Motor neuron (in vitro differentiated cells): Measurements from ENCODE around the gene VPS9D1. TPM values are rescaled to one million over a fixed set of nuclear protein-coding genes. Genes with fewer than 3 reads are reported as not detected.
"Not testable (repeated sequence)": the region's sequence is repeated elsewhere in the genome, so short reads cannot be mapped to it uniquely, and the experiment has no call there.

Experiments used
- ATAC-seq, 8 experiments: fragments of 200-7000 bp; cut with Tn5 transposase; replicated peaks in 6 of 8; 2 replicates each; pipeline ENCODE4 v1.8.0; 2021; ENCODE audit warnings: mild to moderate bottlenecking in 8 of 8, moderate library complexity in 8 of 8
- H3K27ac ChIP-seq, 2 donors: fragments of 250-450 bp; sonication (Bioruptor Pico); 2 replicates each; pipeline ENCODE4 v1.9.0; 2021; ENCODE audit warnings: antibody characterized with exemption in 2 of 2, mild to moderate bottlenecking in 2 of 2, moderate library complexity in 1 of 2
- H3K4me1 ChIP-seq, 2 donors: fragments of 250-450 bp; sonication (Bioruptor Pico); replicated peaks in 1 of 2; 2 replicates each; pipeline ENCODE4 v1.6.1; 2021; ENCODE audit warnings: antibody characterized with exemption in 2 of 2, mild to moderate bottlenecking in 2 of 2, moderate library complexity in 1 of 2
- H3K4me3 ChIP-seq, 5 donors: fragments of 250-450 bp; sonication (Bioruptor Pico); 2 replicates each; pipeline ENCODE4 v1.9.0; 2021; ENCODE audit warnings: antibody characterized with exemption in 5 of 5, mild to moderate bottlenecking in 5 of 5, moderate library complexity in 4 of 5
- WGBS, 10 experiments: fragments of 450-650 bp; shearing (Covaris generic); methylation state at CpG; one replicate each; pipeline ENCODE4 v1.0.0; 2022; 5-methylcytosine and 5-hydroxymethylcytosine counted together
- in situ Hi-C, 9 experiments: fragments of 400-800 bp; cut with MboI; loops; one replicate each; pipeline ENCODE4 v1.15.0; 2021; ENCODE audit warnings: low sequenced_read_pairs in 9 of 9, low pct_unique_long_range_greater_than_20kb in 2 of 9; ENCODE audit not compliant: unreplicated experiment in 9 of 9
- total RNA-seq, 8 experiments: library from RNA; unstranded; fragments of 300-600 nt; gene quantifications; 2 replicates each; pipeline versions ENCODE4 v1.2.3 to v1.2.4, GENCODE V29; 2022

Gene VPS9D1
- total RNA-seq, 8 experiments from 2014 or later, result 4.5 to 14.6 (median 8.9) TPM

- 100% methylated on average over 2 of the region's 4 CpGs; no CpG with 5 or more reads in 9 of the 10 experiments for WGBS, 10 experiments
- H3K4me1 ChIP-seq, in situ Hi-C loops: not testable (repeated sequence)
Observed at GRCh38 chr16:89671565-89671964, 49.1 kb downstream of the VPS9D1 start.

DNA sequence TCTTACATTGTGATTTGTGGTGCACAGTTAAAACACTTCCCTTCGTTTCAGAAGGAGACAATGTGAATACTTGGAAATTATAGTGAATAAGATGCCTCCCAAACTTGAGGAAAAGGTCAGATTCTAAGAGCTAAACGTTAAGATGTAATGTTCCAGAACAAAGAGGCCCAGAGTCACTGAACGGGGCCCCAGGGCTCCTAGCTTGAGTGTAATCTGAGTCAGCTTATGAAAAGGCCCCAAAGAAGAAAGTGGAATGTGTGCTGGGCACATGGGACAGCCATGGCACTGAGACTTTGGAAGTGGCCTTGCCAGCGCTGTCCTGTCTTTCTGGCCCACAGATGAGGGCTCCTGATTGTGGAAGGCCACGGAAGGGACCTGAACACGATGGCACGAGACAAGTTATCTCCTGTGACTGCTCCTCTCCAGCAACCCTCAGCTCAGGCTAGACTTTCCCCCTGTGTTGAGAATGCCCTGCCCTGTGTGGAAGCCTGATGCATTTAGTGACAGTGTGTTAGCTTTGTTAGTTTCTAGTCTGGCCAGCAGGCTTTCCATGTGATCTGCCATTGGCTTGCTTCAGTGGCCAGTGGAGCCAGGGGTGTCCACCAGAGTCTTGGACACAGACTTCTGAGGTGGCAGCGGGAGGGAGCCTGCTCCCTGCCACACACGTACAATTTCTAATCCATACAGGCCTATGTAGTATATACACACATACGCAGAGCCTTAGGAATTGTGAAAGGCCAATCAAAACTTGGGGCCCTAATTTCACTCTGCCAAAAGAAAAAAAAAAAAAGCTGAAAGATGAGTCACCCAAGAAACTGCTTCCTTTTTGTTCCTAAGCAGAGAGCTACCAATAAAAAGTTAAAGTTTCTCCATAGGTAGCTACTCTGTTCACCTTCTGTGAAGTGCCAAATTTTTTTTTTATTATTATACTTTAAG, 49.9 kb downstream of the VPS9D1 start:
- H3K4me1 ChIP-seq, result no peaks in the 10 kb centered on the region
- ATAC-seq, result peak in 1 of 8 experiments; percentile 18
- in situ Hi-C loops, result no loop called here
- no peak overlapping the region for H3K4me3 ChIP-seq
- WGBS, 10 experiments, result 40 to 100% (median 90%) methylated on average over 1 to 8 of the region's 10 CpGs; no CpG with 5 or more reads in 2 of the 10 experiments
- no peak overlapping the region for H3K27ac ChIP-seq

More at GRCh38 chr16:89671565-89671964, 49.1 kb downstream of the VPS9D1 start:
- not testable (repeated sequence) for H3K27ac ChIP-seq, ATAC-seq, H3K4me3 ChIP-seq

- H3K4me1 ChIP-seq, result no peaks in the 10 kb centered on the region
- in situ Hi-C loops, result no loop called here
- no peak overlapping the region for H3K4me3 ChIP-seq
- H3K27ac ChIP-seq, result no peak overlapping the region
- ATAC-seq, result peak in 3 of 8 experiments; percentile 12 to 34 (median 16)
- WGBS, 10 experiments, result no CpG with 5 or more reads among the region's 13 CpGs
Observed at GRCh38 chr16:89669755-89670154, 50.9 kb downstream of the VPS9D1 start.

DNA sequence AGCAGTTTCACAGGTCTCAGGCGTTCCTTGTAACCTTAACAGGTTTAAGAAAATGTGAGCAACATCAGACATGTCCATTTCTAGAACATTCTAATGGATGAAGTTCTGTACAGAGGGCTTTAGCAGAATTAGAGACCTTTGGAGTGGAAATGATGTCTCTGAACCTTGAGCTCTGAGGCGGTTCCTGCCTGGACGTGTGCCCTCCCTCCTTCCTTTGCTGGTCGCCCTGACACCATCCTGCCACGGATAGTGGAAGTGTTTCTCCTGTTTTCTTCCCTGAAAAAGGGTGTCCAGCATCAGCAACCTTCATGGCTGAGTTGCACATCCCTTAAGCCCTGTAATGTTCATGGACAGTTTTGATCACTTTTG, 51.9 kb downstream of the VPS9D1 start:
- 60 to 100% (median 80%) methylated on average over 1 to 5 of the region's 5 CpGs; no CpG with 5 or more reads in 5 of the 10 experiments for WGBS, 10 experiments
- in situ Hi-C loops, result no loop called here
- H3K4me1 ChIP-seq, result no peaks in the 10 kb centered on the region
- H3K4me3 ChIP-seq, result no peak overlapping the region
- no peak for ATAC-seq
- H3K27ac ChIP-seq, result no peak overlapping the region

DNA sequence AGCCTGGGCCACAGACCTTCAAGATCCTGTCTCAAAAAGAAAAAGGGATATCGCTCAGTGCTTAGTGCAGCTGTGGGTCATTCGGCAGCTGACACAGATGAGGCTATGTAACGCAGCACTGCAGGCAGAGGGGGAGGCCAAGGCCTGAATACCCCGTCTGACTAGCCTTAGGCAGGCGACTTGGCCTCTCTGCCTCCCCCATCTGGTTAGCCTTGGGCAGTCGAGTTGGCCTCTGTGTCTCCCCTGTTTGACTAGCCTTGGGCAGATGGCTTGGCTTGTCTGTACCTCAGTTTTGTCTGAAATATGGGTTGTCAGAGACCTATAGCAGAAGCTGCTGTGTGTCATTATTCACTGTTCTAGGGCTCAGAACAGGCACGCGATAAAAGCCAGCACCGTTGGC, 53.1 kb downstream of the VPS9D1 start:
- 60 to 100% (median 80%) methylated on average over 1 to 5 of the region's 9 CpGs; no CpG with 5 or more reads in 5 of the 10 experiments for WGBS, 10 experiments
- ATAC-seq, result no peak
- Histone ChIP-seq H3K4me1 (no peaks in the 10 kb centered on the region), H3K4me3 (no peak overlapping the region), H3K27ac (no peak overlapping the region)
- in situ Hi-C loops, result no loop called here

DNA sequence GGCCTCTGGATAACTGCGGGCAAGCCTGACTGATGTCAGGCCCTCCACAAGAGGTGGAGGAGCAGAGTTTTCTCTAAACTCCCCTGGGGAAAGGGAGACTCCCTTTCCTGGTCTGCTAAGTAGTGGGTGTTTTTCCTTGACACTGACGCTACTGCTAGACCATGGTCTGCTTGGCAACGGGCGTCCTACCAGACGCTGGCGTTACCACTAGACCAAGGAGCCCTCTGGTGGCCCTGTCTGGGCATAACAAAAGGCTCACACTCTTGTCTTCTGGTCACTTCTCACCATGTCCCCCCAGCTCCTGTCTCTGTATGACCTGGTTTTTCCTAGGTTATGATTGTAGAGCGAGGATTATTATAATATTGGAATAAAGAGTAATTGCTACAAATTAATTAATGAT, 53.7 kb downstream of the VPS9D1 start:
- ATAC-seq, H3K27ac ChIP-seq, in situ Hi-C loops, H3K4me3 ChIP-seq, H3K4me1 ChIP-seq: not testable (repeated sequence)
- 24 to 100% (median 52%) methylated on average over 1 to 4 of the region's 7 CpGs; no CpG with 5 or more reads in 5 of the 10 experiments for WGBS, 10 experiments

DNA sequence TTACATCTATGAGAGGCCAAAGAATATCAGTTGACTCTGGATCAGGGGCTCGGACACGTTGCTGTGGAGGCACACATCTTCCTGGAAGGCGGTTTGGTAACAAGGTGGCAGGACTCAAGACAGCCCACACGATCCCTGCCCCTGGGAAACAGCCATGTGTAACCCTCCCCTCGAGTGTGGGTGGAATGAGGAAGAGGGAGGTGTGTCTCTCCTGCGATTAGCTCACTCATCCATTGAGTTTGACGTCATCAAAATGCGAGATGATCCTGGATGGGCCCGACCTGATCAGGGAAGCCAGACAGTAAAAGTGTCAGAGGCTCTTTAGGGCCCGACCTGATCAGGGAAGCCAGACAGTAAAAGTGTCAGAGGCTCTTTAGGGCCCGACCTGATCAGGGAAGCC, 56.5 kb downstream of the VPS9D1 start:
- WGBS, 10 experiments, result 40 to 90% (median 82%) methylated on average over 1 to 7 of the region's 11 CpGs; no CpG with 5 or more reads in 6 of the 10 experiments
- in situ Hi-C loops, H3K27ac ChIP-seq, H3K4me1 ChIP-seq, H3K4me3 ChIP-seq: not testable (repeated sequence)
- peak in 3 of 8 experiments; percentile 30 to 61 (median 59) for ATAC-seq

DNA sequence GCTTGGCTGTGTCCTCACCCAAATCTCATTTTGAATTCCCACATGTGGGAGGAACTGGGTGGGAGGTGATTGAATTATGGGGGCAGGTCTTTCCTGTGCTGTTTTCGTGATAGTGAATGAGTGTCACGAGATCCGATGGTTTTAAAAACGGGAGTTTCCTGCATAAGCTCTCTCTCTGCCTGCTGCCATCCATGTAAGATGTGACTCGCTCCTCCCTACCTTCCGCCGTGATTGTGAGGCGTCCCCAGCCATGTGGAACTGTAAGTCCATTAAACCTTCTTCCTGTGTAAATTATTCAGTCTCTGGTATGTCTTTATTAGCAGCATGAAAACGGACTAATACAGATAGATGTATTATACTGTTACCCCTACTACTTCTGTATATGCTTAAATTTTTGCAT, 59.5 kb downstream of the VPS9D1 start:
- Histone ChIP-seq H3K4me1 (peaks cover 13% of the 10 kb centered on the region in 2 donors), H3K4me3 (no peak overlapping the region), H3K27ac (no peak overlapping the region)
- WGBS, 10 experiments, result 84 to 100% (median 100%) methylated on average over 2 to 7 of the region's 9 CpGs; no CpG with 5 or more reads in 2 of the 10 experiments
- ATAC-seq, result no peak
- in situ Hi-C loops, result no loop called here

- 88 to 100% (median 92%) methylated on average over 1 to 6 of the region's 7 CpGs; no CpG with 5 or more reads in 5 of the 10 experiments for WGBS, 10 experiments
- Histone ChIP-seq H3K4me1 (peaks cover 13 to 15% of the 10 kb centered on the region in 2 donors), H3K27ac (no peak overlapping the region), H3K4me3 (no peak overlapping the region)
- in situ Hi-C loops, result no loop called here
- ATAC-seq, result no peak
Observed at GRCh38 chr16:89660146-89660545, 60.6 kb downstream of the VPS9D1 start.

DNA sequence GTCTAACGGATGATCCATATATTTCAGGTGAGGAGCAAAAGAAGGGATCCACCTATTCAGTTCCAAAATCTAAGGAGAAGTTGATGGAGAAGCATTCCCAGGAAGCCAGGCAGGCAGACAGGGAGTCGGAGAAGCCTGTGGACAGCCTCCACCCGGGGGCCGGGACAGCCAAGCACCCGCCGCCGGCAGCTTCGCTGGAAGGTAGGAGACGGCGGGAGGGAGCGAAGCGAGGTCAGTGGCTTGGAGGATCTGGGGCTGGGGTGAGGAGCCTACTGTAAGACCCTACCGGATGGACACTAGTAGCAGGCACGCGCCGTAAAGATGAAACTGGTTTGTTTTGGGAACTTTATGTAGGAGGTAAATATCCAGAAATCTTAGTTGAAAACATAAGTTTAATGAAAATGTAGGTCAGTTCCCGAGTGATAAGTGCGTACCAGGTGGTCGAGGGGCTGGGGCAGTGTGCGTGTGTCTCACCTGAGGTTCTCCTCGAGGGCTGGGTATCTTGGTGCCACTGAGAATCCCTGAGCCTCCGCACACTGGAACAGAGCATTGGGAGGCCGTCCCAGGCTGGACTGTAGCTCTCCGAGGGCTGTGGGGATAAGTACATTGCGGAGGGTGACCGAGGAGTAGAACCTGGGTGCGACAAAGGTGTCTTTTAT, 62.3 kb downstream of the VPS9D1 start:
- Histone ChIP-seq H3K27ac (peak overlapping the region; percentile 28 to 83), H3K4me1 (peaks cover 13 to 15% of the 10 kb centered on the region in 2 donors), H3K4me3 (peak overlapping the region; percentile 71 to 95 (median 81))
- in situ Hi-C loops, result no loop called here
- ATAC-seq, result peak; percentile 14 to 29 (median 24)
- 5 to 80% (median 18%) methylated on average over 1 to 22 of the region's 27 CpGs; no CpG with 5 or more reads in 2 of the 10 experiments for WGBS, 10 experiments

DNA sequence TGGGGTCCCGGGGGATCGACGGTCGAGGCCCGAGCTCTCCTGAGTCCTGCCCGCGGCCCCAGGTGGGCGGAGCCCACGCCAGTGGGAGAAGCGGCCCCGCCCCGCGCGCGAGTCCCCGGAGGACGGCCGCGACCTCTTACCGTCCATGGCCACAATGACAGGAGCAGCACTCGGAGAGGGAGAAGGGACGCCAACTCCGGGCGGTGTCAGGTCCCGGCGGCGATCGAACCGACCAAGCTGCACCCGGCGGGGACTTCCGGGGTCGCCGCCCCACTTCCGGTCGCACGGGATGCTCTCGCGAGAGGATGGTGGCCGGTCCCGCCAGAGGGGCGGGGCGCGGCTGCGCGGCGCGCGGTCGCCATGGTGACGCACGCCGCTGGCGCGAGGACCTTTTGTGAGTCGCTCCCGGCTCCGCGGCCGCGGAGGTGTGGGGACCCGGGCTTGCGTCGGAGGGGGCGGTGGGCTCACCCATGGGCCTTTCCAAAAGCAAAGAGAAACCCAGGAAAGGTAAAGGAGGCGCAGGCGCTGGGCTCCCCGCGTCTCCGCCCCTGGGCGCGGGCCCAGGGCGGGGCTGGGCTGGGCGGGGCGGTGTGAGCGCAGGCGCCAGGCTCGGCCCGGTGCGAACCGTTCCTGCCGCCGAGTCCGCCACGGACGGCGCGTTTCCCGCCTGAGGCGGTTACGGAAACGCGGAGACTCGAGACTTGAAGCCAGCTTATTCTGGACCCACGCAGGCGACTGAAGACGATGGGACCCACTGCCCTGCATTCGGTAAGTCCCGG, 63.1 kb downstream of the VPS9D1 start, which contains the start of the genes CHMP1A and SPATA33:
TSS of gene CHMP1A (minus strand) at position 267 of the 779 bp plus-strand sequence. CDS start at position 147, 120 bp downstream.
TSS of gene SPATA33 (plus strand) at position 395 of the 779 bp plus-strand sequence. CDS start at position 471, 76 bp downstream.
- H3K4me3 ChIP-seq, result peak within 1 kb of the TSS; percentile 71 to 95 (median 81)
- peak within 1 kb of the TSS; percentile 65 to 83 for H3K27ac ChIP-seq
- in situ Hi-C loops, result no loop called here
- ATAC-seq, result peak; percentile 93 to 97 (median 95)
- 0% methylated on average over 3 to 9 of the region's 99 CpGs; no CpG with 5 or more reads in 7 of the 10 experiments for WGBS, 10 experiments
- H3K4me1 ChIP-seq, result peaks cover 13 to 15% of the 10 kb centered on the region in 2 donors
